SK-N-SH (cell line): ENCODE data around the gene ICE1. TPM values are rescaled to one million over a fixed set of nuclear protein-coding genes. Genes with fewer than 3 reads are reported as not detected.

Experiments
- CTCF ChIA-PET: fragments of 300-600, 350-600 bp; formaldehyde crosslinking; extraction: SDS; loops from one replicate; lab custom pipeline; 2021; lab: Yijun Ruan, JAX
- POLR2A ChIA-PET: fragments of 350-600 bp; sonication (Branson Sonifier 250); formaldehyde crosslinking; extraction: SDS; loops from one replicate; lab custom pipeline; 2020; ENCODE audit warnings: antibody characterized with exemption, inconsistent platforms; lab: Yijun Ruan, JAX
- DNase-seq: peaks from one replicate; pipeline ENCODE4 v3.0.0; 2012
- H2AFZ ChIP-seq: fragments of 200-600 bp; sonication (generic); 2 replicates; pipeline ENCODE4 v1.8.1; 2016; ENCODE audit warnings: antibody characterized with exemption, mild to moderate bottlenecking, low read depth
- H3F3A ChIP-seq: fragments of 200-600 bp; sonication (generic); replicated peaks from 2 replicates; pipeline ENCODE3; 2016; ENCODE audit warnings: antibody characterized with exemption, mild to moderate bottlenecking; ENCODE audit not compliant: insufficient read depth
- H3K27ac ChIP-seq, 2 experiments: fragments of 200-500 bp in 1 of 2; fragments of 200-600 bp in 1 of 2; sonication (Bioruptor generic) in 1 of 2; sonication (generic), shearing (Covaris generic) in 1 of 2; 2 replicates each; pipeline versions ENCODE4 v1.5.1 to v1.6.1; 2014 to 2016; ENCODE audit warnings: low read depth in 2 of 2, inconsistent platforms in 1 of 2, low read length in 1 of 2, mild to moderate bottlenecking in 1 of 2, mixed read lengths in 1 of 2
- H3K27me3 ChIP-seq: fragments of 200-600 bp; sonication (generic), shearing (Covaris generic); 2 replicates; pipeline ENCODE4 v1.6.1; 2016; ENCODE audit warnings: mixed run types; ENCODE audit not compliant: insufficient read depth
- H3K36me3 ChIP-seq, 2 experiments: fragments of 200-500 bp in 1 of 2; fragments of 200-600 bp in 1 of 2; sonication (Bioruptor generic) in 1 of 2; sonication (generic) in 1 of 2; replicated peaks in 1 of 2; 2 replicates each; pipeline versions ENCODE3 to v1.5.1; 2014 to 2016; ENCODE audit warnings: low read length in 1 of 2, mild to moderate bottlenecking in 1 of 2; ENCODE audit not compliant: insufficient read depth in 2 of 2, control insufficient read depth in 1 of 2
- H3K4me1 ChIP-seq, 2 experiments: fragments of 200-500 bp in 1 of 2; fragments of 200-600 bp in 1 of 2; sonication (Bioruptor generic) in 1 of 2; sonication (generic), shearing (Covaris generic) in 1 of 2; 2 replicates each; pipeline versions ENCODE4 v1.5.1 to v1.6.1; 2014 to 2016; ENCODE audit warnings: low read depth in 1 of 2, low read length in 1 of 2, mixed run types in 1 of 2; ENCODE audit not compliant: insufficient read depth in 2 of 2, control insufficient read depth in 1 of 2
- H3K4me2 ChIP-seq: fragments of 200-600 bp; sonication (generic), shearing (Covaris generic); 2 replicates; pipeline ENCODE4 v1.6.1; 2017; ENCODE audit warnings: mixed run types
- H3K4me3 ChIP-seq, 2 experiments: fragments of 200-500 bp in 1 of 2; fragments of 200-600 bp in 1 of 2; sonication (Bioruptor generic) in 1 of 2; sonication (generic), shearing (Covaris generic) in 1 of 2; 2 replicates each; pipeline versions ENCODE4 v1.5.1 to v1.8.1; 2014 to 2016; ENCODE audit warnings: low read depth in 2 of 2, inconsistent platforms in 1 of 2, low read length in 1 of 2, mild to moderate bottlenecking in 1 of 2, mixed read lengths in 1 of 2, moderate library complexity in 1 of 2
- H3K79me2 ChIP-seq: fragments of 200-600 bp; sonication (generic); 2 replicates; pipeline ENCODE4 v1.8.1; 2017; ENCODE audit warnings: mild to moderate bottlenecking; ENCODE audit not compliant: insufficient read depth
- H3K9ac ChIP-seq: fragments of 200-600 bp; sonication (generic); 2 replicates; pipeline ENCODE4 v1.6.1; 2017; ENCODE audit warnings: mixed run types
- H3K9me2 ChIP-seq: fragments of 200-600 bp; sonication (generic); 2 replicates; pipeline ENCODE4 v1.6.1; 2017; ENCODE audit warnings: mixed run types
- H3K9me3 ChIP-seq: fragments of 200-600 bp; sonication (generic); 2 replicates; pipeline ENCODE4 v1.6.1; 2017; ENCODE audit warnings: mixed run types, mild to moderate bottlenecking, moderate library complexity
- H4K20me1 ChIP-seq: fragments of 200-600 bp; sonication (generic); 2 replicates; pipeline ENCODE4 v1.6.1; 2017; ENCODE audit warnings: mild to moderate bottlenecking, mixed run types; ENCODE audit not compliant: insufficient read depth
- CHD2 ChIP-seq: fragments of 150-350 bp; IDR thresholded peaks from 2 replicates; pipeline ENCODE4 v1.6.1; 2018; ENCODE audit warnings: low read length; ENCODE audit not compliant: partially characterized antibody
- CTCF ChIP-seq: fragments of 200-600 bp; sonication (generic); IDR thresholded peaks from 2 replicates; pipeline ENCODE4 v1.6.1; 2017; ENCODE audit warnings: antibody characterized with exemption, mild to moderate bottlenecking, moderate library complexity
- FOSL2 ChIP-seq: IDR thresholded peaks from 2 replicates; pipeline ENCODE4 v1.4.0; 2012; ENCODE audit warnings: low read depth, mild to moderate bottlenecking, moderate library complexity, borderline replicate concordance
- FOXJ3 ChIP-seq: sonication (generic); formaldehyde crosslinking; IDR thresholded peaks from 2 replicates; pipeline ENCODE4 v1.5.1; 2020; ENCODE audit warnings: mild to moderate bottlenecking, missing genetic modification reagents
- GATA2 ChIP-seq: sonication (generic); formaldehyde crosslinking; IDR thresholded peaks from 2 replicates; pipeline ENCODE4 v1.5.0; 2020; ENCODE audit warnings: mild to moderate bottlenecking, missing genetic modification reagents
- JUND ChIP-seq: IDR thresholded peaks from 2 replicates; pipeline ENCODE4 v1.4.0; 2012
- MEF2A ChIP-seq: IDR thresholded peaks from 2 replicates; pipeline ENCODE4 v1.4.0; 2012; ENCODE audit warnings: low read depth, borderline replicate concordance
- NFIC ChIP-seq: IDR thresholded peaks from 2 replicates; pipeline ENCODE4 v1.4.0; 2012; ENCODE audit warnings: borderline replicate concordance
- POLR2AphosphoS5 ChIP-seq: IDR thresholded peaks from 2 replicates; pipeline ENCODE4 v1.6.1; 2012; ENCODE audit warnings: low read depth, low read length
- RFX5 ChIP-seq: IDR thresholded peaks from 2 replicates; pipeline ENCODE4 v1.6.1; 2012; ENCODE audit warnings: mild to moderate bottlenecking, improper control_type of control experiment, low read length
- RXRA ChIP-seq: IDR thresholded peaks from 2 replicates; pipeline ENCODE4 v1.4.0; 2012; ENCODE audit warnings: low read depth, mild to moderate bottlenecking, borderline replicate concordance
- SIN3A ChIP-seq: IDR thresholded peaks from 2 replicates; pipeline ENCODE4 v1.6.1; 2012; ENCODE audit warnings: low read depth, mild to moderate bottlenecking, low read length, moderate library complexity, borderline replicate concordance
- SMC3 ChIP-seq: IDR thresholded peaks from 2 replicates; pipeline ENCODE4 v1.6.1; 2012; ENCODE audit warnings: low read depth, low read length, improper control_type of control experiment
- TAF1 ChIP-seq: IDR thresholded peaks from 2 replicates; pipeline ENCODE4 v1.6.1; 2012; ENCODE audit warnings: low read depth, mild to moderate bottlenecking, low read length, moderate library complexity, borderline replicate concordance
- TCF12 ChIP-seq: IDR thresholded peaks from 2 replicates; pipeline ENCODE4 v1.4.0; 2012
- YY1 ChIP-seq: IDR thresholded peaks from 2 replicates; pipeline ENCODE4 v1.4.0; 2012; ENCODE audit warnings: low read depth, mild to moderate bottlenecking
- ZBTB33 ChIP-seq: IDR thresholded peaks from 2 replicates; pipeline ENCODE4 v1.4.0; 2012; ENCODE audit warnings: low read depth, borderline replicate concordance
- WGBS: methylation state at CpG from one replicate; pipeline ENCODE4 v1.1.6; 2017; ENCODE audit warnings: low lambda C conversion rate; 5-methylcytosine and 5-hydroxymethylcytosine counted together
- polyA plus RNA-seq, 3 experiments: library from polyadenylated mRNA; depleted of rRNA; stranded (reverse); fragments of >200 nt; gene quantifications; 2 replicates each; pipeline ENCODE4 v1.2.3, GENCODE V29; 2012
- TF ChIP-seq, protein P1 (sequence below): fragments of 150-350 bp; IDR thresholded peaks from 2 replicates; pipeline ENCODE4 v1.6.1; 2017; ENCODE audit warnings: antibody characterized with exemption, low read length, low read depth, borderline replicate concordance
- TF ChIP-seq, protein P2 (sequence below): IDR thresholded peaks from 2 replicates; pipeline ENCODE4; 2012

Gene ICE1
- polyA plus RNA-seq, 1 of the 3 experiments (the other 2 are of a cell fraction) = 9.4 TPM

DNA sequence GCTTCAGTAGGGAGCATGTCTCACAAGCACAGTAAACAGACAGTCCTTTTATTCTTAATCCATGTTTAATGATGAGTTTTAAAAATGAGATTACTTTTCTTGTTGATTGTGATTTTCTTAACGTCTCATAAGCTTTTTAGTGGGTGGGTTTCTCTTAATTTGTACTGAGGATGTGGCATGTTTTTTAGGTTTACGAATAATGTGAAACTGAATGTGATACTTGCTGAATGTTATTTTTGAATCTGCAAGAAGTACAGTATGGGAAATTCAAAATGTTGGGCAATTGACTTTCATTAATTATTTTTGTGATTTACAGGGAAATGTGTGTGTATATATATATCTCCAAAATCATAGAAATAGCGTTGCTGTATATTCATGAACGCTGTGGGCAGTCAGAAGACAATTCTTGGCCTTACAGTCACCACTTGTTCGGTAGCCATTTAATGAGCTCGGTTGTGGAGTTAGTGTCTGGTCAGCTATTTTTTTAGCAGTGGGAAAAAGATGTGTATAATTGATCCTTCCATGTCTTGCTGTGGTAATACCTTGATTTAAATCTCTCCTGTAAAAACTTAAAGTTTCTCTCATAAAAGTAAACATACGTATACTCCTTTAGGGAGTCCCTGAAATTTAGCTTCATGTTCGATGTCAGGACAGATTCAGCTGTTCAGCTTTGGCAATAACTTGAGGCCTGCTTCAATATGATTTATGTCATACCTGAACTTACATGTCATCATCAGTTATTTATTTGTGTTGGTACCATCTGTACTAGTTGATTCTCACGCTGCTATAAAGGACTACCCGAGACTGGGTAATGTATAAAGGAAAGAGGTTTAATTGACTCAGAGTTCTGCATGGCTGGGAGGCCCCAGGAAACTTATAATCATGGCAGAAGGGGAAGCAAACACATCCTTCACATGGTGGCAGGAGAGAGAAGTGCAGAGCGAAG, 15.0 kb downstream of the ICE1 start:
- H3K4me2 ChIP-seq = no peak overlapping the region
- POLR2A ChIA-PET = no interaction called here

DNA sequence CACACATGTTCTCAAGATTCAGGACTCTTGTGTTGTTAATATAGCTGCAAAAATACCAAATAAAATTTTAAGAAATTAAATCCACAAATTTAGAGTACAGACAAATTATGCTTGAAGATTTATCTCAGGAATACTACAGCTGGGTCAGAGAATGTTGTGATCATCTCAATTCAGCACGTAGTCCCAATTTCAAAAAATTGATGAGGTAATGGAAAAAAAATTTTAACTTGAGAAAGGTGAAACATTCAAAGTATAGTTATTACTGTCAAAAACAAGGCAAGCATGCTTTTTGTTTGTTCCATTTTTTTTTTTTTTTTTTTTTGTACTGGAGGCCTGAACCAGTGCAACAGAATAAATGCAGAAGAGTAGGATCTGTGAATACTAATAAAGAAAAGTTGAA, 29.4 kb downstream of the ICE1 start:
- Histone ChIP-seq H3K27me3 (no peaks in the 10 kb centered on the region), H4K20me1 (no peaks in the 10 kb centered on the region), H3K4me1 (no peaks in the 10 kb centered on the region), H3K9me2 (no peaks in the 10 kb centered on the region), H3F3A (peaks cover 4% of the 10 kb centered on the region), H3K9ac (no peak overlapping the region), H3K4me3 (no peak overlapping the region), H2AFZ (no peak overlapping the region), H3K9me3 (no peaks in the 10 kb centered on the region), H3K27ac (no peak overlapping the region), H3K79me2 (no peaks in the 10 kb centered on the region), H3K4me2 (no peak overlapping the region), H3K36me3 (peaks cover 89 to 98% of the 10 kb centered on the region in 2 experiments)
- ChIA-PET POLR2A (no interaction called here), CTCF (interaction anchor here (0.7 to 1.1 kb wide), 3 partner anchors 11 to 33 kb away, joined by 3 to 5 read pairs (median 3); no protein-coding TSS in a partner anchor)
- 95% methylated on average over 1 of the region's 1 CpG for WGBS
- DNase-seq = no peak
- TF ChIP-seq MEF2A (no peak), NFIC (no peak), SIN3A (no peak), POLR2AphosphoS5 (no peak), ZBTB33 (no peak), FOXJ3 (CRISPR knock-in tag) (no peak), TAF1 (no peak), CHD2 (no peak), CTCF (no peak), JUND (no peak), SMC3 (no peak), FOSL2 (no peak), RFX5 (no peak), YY1 (no peak)
- TF ChIP-seq, protein P1, sequence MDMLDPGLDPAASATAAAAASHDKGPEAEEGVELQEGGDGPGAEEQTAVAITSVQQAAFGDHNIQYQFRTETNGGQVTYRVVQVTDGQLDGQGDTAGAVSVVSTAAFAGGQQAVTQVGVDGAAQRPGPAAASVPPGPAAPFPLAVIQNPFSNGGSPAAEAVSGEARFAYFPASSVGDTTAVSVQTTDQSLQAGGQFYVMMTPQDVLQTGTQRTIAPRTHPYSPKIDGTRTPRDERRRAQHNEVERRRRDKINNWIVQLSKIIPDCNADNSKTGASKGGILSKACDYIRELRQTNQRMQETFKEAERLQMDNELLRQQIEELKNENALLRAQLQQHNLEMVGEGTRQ = no peak
- TF ChIP-seq, protein P2, sequence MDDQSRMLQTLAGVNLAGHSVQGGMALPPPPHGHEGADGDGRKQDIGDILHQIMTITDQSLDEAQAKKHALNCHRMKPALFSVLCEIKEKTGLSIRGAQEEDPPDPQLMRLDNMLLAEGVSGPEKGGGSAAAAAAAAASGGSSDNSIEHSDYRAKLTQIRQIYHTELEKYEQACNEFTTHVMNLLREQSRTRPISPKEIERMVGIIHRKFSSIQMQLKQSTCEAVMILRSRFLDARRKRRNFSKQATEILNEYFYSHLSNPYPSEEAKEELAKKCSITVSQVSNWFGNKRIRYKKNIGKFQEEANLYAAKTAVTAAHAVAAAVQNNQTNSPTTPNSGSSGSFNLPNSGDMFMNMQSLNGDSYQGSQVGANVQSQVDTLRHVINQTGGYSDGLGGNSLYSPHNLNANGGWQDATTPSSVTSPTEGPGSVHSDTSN = no peak

More for the DNA sequence above, 15.0 kb downstream of the ICE1 start:
- TF ChIP-seq JUND (no peak), RXRA (no peak), FOXJ3 (CRISPR knock-in tag) (no peak), POLR2AphosphoS5 (no peak), TCF12 (no peak), GATA2 (no peak)
- TF ChIP-seq, protein P1 = no peak
- peaks cover 79% of the 10 kb centered on the region for H3K79me2 ChIP-seq
- H3K4me1 ChIP-seq = peaks cover 0 to 8% of the 10 kb centered on the region in 2 experiments; a peak in 3 of 4 replicates
- no peak overlapping the region for H3K4me3 ChIP-seq
- peaks cover 49 to 54% of the 10 kb centered on the region in 2 experiments for H3K36me3 ChIP-seq
- no peaks in the 10 kb centered on the region for H3K9me2 ChIP-seq
- H3F3A ChIP-seq = peaks cover 4% of the 10 kb centered on the region
- H3K27me3 ChIP-seq = no peaks in the 10 kb centered on the region
- H3K9ac ChIP-seq = no peak overlapping the region
- no peak for DNase-seq
- H2AFZ ChIP-seq = no peak overlapping the region
- H3K27ac ChIP-seq = no peak overlapping the region
- CTCF ChIA-PET = interaction anchor here (0.8 to 1.5 kb wide), 3 partner anchors 15 to 19 kb away, joined by 3 to 4 read pairs (median 3); partner anchors contain the start of gene ICE1
- H4K20me1 ChIP-seq = peaks cover 33% of the 10 kb centered on the region
- H3K9me3 ChIP-seq = no peaks in the 10 kb centered on the region
- WGBS = 96% methylated on average over 11 of the region's 11 CpGs
